HEK293 (cell line): Measurements from ENCODE around the gene COG8.
A peak's percentile ranks its signal among the peaks of the same experiment; 100 is the strongest.

Experiments
- FEZF1 ChIP-seq: fragments of 450-650 bp; formaldehyde crosslinking; IDR thresholded peaks from 2 replicates; pipeline ENCODE4 v1.5.1; 2016; ENCODE audit warnings: missing biosample characterization, missing genetic modification characterization
- GLIS1 ChIP-seq: fragments of 450-650 bp; formaldehyde crosslinking; IDR thresholded peaks from 2 replicates; pipeline ENCODE4 v1.5.1; 2016; ENCODE audit warnings: missing biosample characterization, missing genetic modification characterization
- KLF1 ChIP-seq: fragments of 450-650 bp; formaldehyde crosslinking; IDR thresholded peaks from 2 replicates; pipeline ENCODE4 v1.5.1; 2016; ENCODE audit warnings: missing biosample characterization, missing genetic modification characterization
- KLF8 ChIP-seq: fragments of 450-650 bp; formaldehyde crosslinking; IDR thresholded peaks from 2 replicates; pipeline ENCODE4 v1.5.1; 2016; ENCODE audit warnings: missing biosample characterization, missing genetic modification characterization
- KLF9 ChIP-seq: fragments of 450-650 bp; formaldehyde crosslinking; IDR thresholded peaks from 2 replicates; pipeline ENCODE4 v1.5.1; 2016; ENCODE audit warnings: missing biosample characterization, missing genetic modification characterization, low read depth
- YY1 ChIP-seq: fragments of 450-650 bp; formaldehyde crosslinking; IDR thresholded peaks from 2 replicates; pipeline ENCODE4 v1.5.1; 2018; ENCODE audit warnings: missing biosample characterization, missing genetic modification characterization
- YY2 ChIP-seq: fragments of 450-650 bp; formaldehyde crosslinking; IDR thresholded peaks from 2 replicates; pipeline ENCODE4 v1.5.1; 2016; ENCODE audit warnings: missing biosample characterization, missing genetic modification characterization
- ZBTB17 ChIP-seq: fragments of 450-650 bp; formaldehyde crosslinking; IDR thresholded peaks from 2 replicates; pipeline ENCODE4 v1.5.1; 2016; ENCODE audit warnings: missing biosample characterization, missing genetic modification characterization
- ZNF10 ChIP-seq: fragments of 450-650 bp; formaldehyde crosslinking; IDR thresholded peaks from 2 replicates; pipeline ENCODE4 v1.5.1; 2017; ENCODE audit warnings: missing biosample characterization, missing genetic modification characterization
- ZNF112 ChIP-seq: fragments of 450-650 bp; formaldehyde crosslinking; IDR thresholded peaks from 2 replicates; pipeline ENCODE4 v1.5.0; 2017; ENCODE audit warnings: missing biosample characterization, missing genetic modification characterization
- ZNF140 ChIP-seq: fragments of 450-650 bp; formaldehyde crosslinking; IDR thresholded peaks from 2 replicates; pipeline ENCODE4 v1.5.1; 2016; ENCODE audit warnings: missing biosample characterization, missing genetic modification characterization
- ZNF157 ChIP-seq: fragments of 450-650 bp; formaldehyde crosslinking; IDR thresholded peaks from 2 replicates; pipeline ENCODE4 v1.5.1; 2016; ENCODE audit warnings: missing biosample characterization, missing genetic modification characterization
- ZNF223 ChIP-seq: fragments of 450-650 bp; formaldehyde crosslinking; IDR thresholded peaks from 2 replicates; pipeline ENCODE4 v1.5.1; 2016; ENCODE audit warnings: missing biosample characterization, missing genetic modification characterization
- ZNF341 ChIP-seq: fragments of 450-650 bp; formaldehyde crosslinking; IDR thresholded peaks from 2 replicates; pipeline ENCODE4; 2016; ENCODE audit warnings: low read depth, missing biosample characterization, missing genetic modification characterization
- ZNF394 ChIP-seq: fragments of 450-650 bp; formaldehyde crosslinking; IDR thresholded peaks from 2 replicates; pipeline ENCODE4 v1.5.1; 2016; ENCODE audit warnings: missing biosample characterization, missing genetic modification characterization, mild to moderate bottlenecking, moderate library complexity, borderline replicate concordance
- ZNF560 ChIP-seq: fragments of 450-650 bp; formaldehyde crosslinking; IDR thresholded peaks from 2 replicates; pipeline ENCODE4 v1.5.1; 2017; ENCODE audit warnings: missing biosample characterization, missing genetic modification characterization, borderline replicate concordance
- ZNF658 ChIP-seq: fragments of 450-650 bp; formaldehyde crosslinking; IDR thresholded peaks from 2 replicates; pipeline ENCODE4; 2016; ENCODE audit warnings: missing biosample characterization, missing genetic modification characterization
- ZNF677 ChIP-seq: fragments of 450-650 bp; IDR thresholded peaks from 2 replicates; pipeline ENCODE4 v1.5.0; 2018; ENCODE audit warnings: missing biosample characterization, mild to moderate bottlenecking, missing genetic modification characterization, moderate library complexity
- TF ChIP-seq, protein P1 (sequence below): fragments of 450-650 bp; formaldehyde crosslinking; conservative IDR thresholded peaks from 2 replicates; pipeline ENCODE4 v1.5.1; 2016; ENCODE audit warnings: low read depth, missing biosample characterization, missing genetic modification characterization
- TF ChIP-seq, protein P2 (sequence below): fragments of 450-650 bp; IDR thresholded peaks from 2 replicates; pipeline ENCODE4 v1.5.1; 2018; ENCODE audit warnings: missing biosample characterization, missing genetic modification characterization
- TF ChIP-seq, protein P3 (sequence below): fragments of 450-650 bp; formaldehyde crosslinking; IDR thresholded peaks from 2 replicates; pipeline ENCODE4 v1.5.1; 2017; ENCODE audit warnings: missing biosample characterization, missing genetic modification characterization
- TF ChIP-seq, protein P4 (sequence below): fragments of 450-650 bp; formaldehyde crosslinking; IDR thresholded peaks from 2 replicates; pipeline ENCODE4 v1.5.1; 2016; ENCODE audit warnings: missing biosample characterization, missing genetic modification characterization
- TF ChIP-seq, protein P5 (sequence below): fragments of 450-650 bp; formaldehyde crosslinking; IDR thresholded peaks from 2 replicates; pipeline ENCODE4 v1.5.1; 2016; ENCODE audit warnings: missing biosample characterization, missing genetic modification characterization, borderline replicate concordance
- TF ChIP-seq, protein P6 (sequence below): fragments of 450-650 bp; formaldehyde crosslinking; IDR thresholded peaks from 2 replicates; pipeline ENCODE4 v1.5.1; 2016; ENCODE audit warnings: missing biosample characterization, missing genetic modification characterization
- TF ChIP-seq, protein P7 (sequence below): IDR thresholded peaks from 2 replicates; pipeline ENCODE4 v1.6.1; 2011; ENCODE audit warnings: mild to moderate bottlenecking, low read depth, low read length, borderline replicate concordance

COG8 gene

DNA sequence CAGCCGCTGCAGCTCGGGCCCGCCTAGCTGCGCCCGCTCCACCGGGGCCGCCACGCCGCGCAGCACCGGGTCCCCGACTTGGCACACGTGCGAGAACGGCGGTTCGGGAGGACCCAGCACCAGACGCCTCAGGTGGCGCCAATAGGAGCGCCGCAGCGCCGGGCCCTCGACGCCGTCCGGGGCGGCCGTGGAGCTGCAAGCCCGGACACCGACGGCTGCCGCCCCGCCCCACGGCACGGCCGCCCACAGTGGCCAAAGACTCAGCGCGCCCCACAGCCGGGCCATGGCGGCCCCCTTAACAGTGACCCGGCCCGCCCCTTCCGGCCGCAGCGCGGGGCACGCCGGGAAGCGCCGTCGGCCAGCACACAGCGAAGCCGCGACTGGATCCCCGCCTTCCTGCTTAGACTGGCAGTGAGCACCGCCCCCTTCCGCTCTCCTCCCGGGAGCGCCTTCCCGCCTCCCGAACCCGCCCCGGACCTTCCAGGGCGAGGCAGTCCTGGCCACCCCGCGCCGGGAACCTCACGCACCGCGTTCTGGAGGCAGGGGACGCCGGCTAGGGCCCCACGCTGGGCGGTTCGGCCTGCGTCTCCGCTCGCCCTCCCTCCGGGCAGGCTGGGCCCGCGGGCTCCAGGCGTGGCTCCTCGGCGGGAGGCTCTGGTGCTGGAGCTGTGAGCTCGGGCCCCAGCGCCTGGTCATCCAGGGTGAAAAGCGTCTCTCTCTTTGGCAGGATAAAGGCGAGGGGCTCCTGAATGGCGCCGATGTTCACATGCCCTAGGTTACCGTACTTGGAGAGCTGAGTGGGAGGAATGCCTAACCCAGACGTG lies 8.9 kb downstream of the COG8 start, which contains the start of gene PDF (continued):
- TF ChIP-seq, protein P1, sequence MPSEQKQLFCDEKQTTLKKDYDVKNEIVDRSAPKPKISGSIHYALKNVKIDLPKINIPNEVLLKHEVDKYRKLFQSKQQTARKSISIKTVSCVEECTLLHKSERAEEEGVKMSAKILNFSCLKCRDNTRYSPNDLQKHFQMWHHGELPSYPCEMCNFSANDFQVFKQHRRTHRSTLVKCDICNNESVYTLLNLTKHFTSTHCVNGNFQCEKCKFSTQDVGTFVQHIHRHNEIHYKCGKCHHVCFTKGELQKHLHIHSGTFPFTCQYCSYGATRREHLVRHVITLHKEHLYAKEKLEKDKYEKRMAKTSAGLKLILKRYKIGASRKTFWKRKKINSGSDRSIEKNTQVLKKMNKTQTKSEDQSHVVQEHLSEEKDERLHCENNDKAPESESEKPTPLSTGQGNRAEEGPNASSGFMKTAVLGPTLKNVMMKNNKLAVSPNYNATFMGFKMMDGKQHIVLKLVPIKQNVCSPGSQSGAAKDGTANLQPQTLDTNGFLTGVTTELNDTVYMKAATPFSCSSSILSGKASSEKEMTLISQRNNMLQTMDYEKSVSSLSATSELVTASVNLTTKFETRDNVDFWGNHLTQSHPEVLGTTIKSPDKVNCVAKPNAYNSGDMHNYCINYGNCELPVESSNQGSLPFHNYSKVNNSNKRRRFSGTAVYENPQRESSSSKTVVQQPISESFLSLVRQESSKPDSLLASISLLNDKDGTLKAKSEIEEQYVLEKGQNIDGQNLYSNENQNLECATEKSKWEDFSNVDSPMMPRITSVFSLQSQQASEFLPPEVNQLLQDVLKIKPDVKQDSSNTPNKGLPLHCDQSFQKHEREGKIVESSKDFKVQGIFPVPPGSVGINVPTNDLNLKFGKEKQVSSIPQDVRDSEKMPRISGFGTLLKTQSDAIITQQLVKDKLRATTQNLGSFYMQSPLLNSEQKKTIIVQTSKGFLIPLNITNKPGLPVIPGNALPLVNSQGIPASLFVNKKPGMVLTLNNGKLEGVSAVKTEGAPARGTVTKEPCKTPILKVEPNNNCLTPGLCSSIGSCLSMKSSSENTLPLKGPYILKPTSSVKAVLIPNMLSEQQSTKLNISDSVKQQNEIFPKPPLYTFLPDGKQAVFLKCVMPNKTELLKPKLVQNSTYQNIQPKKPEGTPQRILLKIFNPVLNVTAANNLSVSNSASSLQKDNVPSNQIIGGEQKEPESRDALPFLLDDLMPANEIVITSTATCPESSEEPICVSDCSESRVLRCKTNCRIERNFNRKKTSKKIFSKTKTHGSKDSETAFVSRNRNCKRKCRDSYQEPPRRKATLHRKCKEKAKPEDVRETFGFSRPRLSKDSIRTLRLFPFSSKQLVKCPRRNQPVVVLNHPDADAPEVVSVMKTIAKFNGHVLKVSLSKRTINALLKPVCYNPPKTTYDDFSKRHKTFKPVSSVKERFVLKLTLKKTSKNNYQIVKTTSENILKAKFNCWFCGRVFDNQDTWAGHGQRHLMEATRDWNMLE (tag by site-specific recombination) = peak; percentile 18; the same call in 1 of the 2 replicates
- TF ChIP-seq ZNF140 (tag by site-specific recombination) (no peak), FEZF1 (no peak), ZNF112 (no peak), YY1 (tag by site-specific recombination) (peak; percentile 62; the same call in 1 of the 2 replicates), ZNF341 (tag by site-specific recombination) (peak; percentile 70; the same call in 1 of the 2 replicates), KLF8 (tag by site-specific recombination) (peak; percentile 88; the same call in 1 of the 2 replicates), ZBTB17 (tag by site-specific recombination) (peak; percentile 38; the same call in 1 of the 2 replicates), ZNF658 (tag by site-specific recombination) (no peak), ZNF394 (tag by site-specific recombination) (0 out of 2 replicates have a peak, but pooled peaks have one; percentile 32), ZNF560 (no peak), ZNF157 (tag by site-specific recombination) (no peak), ZNF10 (tag by site-specific recombination) (no peak), GLIS1 (tag by site-specific recombination) (peak; percentile 77), ZNF677 (peak; percentile 29; the same call in 1 of the 2 replicates), KLF9 (tag by site-specific recombination) (peak; percentile 94), ZNF223 (tag by site-specific recombination) (peak; percentile 88; the same call in 1 of the 2 replicates), KLF1 (peak; percentile 87), YY2 (tag by site-specific recombination) (peak; percentile 81)
- TF ChIP-seq, protein P2, sequence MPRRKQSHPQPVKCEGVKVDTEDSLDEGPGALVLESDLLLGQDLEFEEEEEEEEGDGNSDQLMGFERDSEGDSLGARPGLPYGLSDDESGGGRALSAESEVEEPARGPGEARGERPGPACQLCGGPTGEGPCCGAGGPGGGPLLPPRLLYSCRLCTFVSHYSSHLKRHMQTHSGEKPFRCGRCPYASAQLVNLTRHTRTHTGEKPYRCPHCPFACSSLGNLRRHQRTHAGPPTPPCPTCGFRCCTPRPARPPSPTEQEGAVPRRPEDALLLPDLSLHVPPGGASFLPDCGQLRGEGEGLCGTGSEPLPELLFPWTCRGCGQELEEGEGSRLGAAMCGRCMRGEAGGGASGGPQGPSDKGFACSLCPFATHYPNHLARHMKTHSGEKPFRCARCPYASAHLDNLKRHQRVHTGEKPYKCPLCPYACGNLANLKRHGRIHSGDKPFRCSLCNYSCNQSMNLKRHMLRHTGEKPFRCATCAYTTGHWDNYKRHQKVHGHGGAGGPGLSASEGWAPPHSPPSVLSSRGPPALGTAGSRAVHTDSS (tag by site-specific recombination) = peak; percentile 41; the same call in 1 of the 2 replicates
- TF ChIP-seq, protein P3, sequence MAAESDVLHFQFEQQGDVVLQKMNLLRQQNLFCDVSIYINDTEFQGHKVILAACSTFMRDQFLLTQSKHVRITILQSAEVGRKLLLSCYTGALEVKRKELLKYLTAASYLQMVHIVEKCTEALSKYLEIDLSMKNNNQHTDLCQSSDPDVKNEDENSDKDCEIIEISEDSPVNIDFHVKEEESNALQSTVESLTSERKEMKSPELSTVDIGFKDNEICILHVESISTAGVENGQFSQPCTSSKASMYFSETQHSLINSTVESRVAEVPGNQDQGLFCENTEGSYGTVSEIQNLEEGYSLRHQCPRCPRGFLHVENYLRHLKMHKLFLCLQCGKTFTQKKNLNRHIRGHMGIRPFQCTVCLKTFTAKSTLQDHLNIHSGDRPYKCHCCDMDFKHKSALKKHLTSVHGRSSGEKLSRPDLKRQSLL (tag by site-specific recombination) = peak; percentile 84
- TF ChIP-seq, protein P4, sequence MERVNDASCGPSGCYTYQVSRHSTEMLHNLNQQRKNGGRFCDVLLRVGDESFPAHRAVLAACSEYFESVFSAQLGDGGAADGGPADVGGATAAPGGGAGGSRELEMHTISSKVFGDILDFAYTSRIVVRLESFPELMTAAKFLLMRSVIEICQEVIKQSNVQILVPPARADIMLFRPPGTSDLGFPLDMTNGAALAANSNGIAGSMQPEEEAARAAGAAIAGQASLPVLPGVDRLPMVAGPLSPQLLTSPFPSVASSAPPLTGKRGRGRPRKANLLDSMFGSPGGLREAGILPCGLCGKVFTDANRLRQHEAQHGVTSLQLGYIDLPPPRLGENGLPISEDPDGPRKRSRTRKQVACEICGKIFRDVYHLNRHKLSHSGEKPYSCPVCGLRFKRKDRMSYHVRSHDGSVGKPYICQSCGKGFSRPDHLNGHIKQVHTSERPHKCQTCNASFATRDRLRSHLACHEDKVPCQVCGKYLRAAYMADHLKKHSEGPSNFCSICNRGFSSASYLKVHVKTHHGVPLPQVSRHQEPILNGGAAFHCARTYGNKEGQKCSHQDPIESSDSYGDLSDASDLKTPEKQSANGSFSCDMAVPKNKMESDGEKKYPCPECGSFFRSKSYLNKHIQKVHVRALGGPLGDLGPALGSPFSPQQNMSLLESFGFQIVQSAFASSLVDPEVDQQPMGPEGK (tag by site-specific recombination) = peak; percentile 72; the same call in 1 of the 2 replicates
- TF ChIP-seq, protein P5, sequence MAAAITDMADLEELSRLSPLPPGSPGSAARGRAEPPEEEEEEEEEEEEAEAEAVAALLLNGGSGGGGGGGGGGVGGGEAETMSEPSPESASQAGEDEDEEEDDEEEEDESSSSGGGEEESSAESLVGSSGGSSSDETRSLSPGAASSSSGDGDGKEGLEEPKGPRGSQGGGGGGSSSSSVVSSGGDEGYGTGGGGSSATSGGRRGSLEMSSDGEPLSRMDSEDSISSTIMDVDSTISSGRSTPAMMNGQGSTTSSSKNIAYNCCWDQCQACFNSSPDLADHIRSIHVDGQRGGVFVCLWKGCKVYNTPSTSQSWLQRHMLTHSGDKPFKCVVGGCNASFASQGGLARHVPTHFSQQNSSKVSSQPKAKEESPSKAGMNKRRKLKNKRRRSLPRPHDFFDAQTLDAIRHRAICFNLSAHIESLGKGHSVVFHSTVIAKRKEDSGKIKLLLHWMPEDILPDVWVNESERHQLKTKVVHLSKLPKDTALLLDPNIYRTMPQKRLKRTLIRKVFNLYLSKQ (tag by site-specific recombination) = no peak
- TF ChIP-seq, protein P6, sequence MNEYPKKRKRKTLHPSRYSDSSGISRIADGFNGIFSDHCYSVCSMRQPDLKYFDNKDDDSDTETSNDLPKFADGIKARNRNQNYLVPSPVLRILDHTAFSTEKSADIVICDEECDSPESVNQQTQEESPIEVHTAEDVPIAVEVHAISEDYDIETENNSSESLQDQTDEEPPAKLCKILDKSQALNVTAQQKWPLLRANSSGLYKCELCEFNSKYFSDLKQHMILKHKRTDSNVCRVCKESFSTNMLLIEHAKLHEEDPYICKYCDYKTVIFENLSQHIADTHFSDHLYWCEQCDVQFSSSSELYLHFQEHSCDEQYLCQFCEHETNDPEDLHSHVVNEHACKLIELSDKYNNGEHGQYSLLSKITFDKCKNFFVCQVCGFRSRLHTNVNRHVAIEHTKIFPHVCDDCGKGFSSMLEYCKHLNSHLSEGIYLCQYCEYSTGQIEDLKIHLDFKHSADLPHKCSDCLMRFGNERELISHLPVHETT (tag by site-specific recombination) = no peak
- TF ChIP-seq, protein P7, sequence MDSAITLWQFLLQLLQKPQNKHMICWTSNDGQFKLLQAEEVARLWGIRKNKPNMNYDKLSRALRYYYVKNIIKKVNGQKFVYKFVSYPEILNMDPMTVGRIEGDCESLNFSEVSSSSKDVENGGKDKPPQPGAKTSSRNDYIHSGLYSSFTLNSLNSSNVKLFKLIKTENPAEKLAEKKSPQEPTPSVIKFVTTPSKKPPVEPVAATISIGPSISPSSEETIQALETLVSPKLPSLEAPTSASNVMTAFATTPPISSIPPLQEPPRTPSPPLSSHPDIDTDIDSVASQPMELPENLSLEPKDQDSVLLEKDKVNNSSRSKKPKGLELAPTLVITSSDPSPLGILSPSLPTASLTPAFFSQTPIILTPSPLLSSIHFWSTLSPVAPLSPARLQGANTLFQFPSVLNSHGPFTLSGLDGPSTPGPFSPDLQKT = peak; percentile 53; the same call in 1 of the 2 replicates
